HG03442 (cell line): ENCODE measurements around the gene ZNF746.
A peak's percentile ranks its signal among the peaks of the same experiment; 100 is the strongest.
"Not testable (repeated sequence)": the region's sequence is repeated elsewhere in the genome, so short reads cannot be mapped to it uniquely, and the experiment has no call there.

ENCODE experiments used
- ATAC-seq: cut with Tn5 transposase; IDR thresholded peaks from one replicate; pipeline ENCODE4 v1.9.1; 2021; ENCODE audit warnings: mild to moderate bottlenecking, moderate library complexity; ENCODE audit not compliant: unreplicated experiment

Gene ZNF746

DNA sequence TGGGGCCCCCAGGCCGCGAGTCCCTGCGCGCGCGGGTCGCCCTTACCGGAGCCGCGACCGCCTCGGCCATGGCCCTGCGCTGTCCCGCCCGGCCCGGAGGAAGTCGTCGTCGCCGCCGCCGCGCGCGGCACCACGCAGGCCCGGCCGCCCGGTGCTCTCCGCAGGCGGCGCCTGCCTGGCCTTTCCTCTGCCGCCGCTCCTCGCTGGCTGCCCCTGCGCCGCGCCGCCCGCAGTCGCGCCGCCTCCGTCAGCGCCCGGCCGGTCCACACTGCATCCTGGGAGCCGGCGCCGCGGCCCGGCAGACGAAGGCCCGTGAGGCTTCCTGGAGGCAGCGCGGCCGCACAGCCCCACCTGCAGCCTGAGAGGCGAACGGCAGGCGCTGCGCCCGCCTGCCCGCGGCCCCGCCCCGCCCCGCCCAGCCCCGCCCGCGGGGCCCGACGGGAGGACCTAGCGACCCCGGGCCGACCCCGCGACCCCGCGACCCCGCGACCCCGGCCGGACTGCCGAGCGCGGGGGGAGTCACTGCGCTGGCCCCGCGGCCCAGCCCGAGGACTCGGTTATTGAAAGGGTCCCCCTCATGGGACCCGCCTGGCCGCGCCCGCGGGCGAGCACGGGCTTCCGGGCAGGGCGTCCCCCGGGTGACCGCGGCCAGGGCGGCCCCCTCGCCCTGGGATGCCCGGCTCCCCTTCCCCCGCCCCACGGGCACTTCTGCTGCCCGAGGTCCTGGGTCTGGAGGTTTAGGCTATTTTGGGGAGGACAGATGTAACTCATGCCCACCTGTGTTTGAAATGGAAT, at the start of gene ZNF746:
Gene ZNF746 (minus strand): TSS at position 343 of the 795 bp plus-strand sequence. CDS start 273 bp downstream, at position 70.
- ATAC-seq = peak; percentile 91

DNA sequence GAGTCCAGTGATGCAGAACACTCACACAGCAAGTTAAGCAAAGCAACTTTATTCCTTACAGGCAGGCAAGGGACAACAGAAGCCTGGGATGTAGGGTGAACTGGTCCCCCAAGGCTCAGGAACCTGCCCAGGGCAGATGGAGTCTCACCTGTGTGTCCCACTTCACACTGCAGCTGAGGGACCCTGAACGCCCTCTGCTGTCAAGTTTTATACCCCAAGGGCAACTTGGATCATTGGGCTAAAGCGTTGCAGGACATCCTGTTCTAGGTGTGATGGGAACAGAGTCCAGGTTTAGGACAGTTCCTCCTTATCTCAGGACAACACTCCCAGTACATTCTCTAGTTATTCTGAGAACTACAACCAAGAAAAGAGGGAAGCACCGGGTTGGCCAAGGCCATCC, 49.5 kb upstream of the ZNF746 start:
- no peak for ATAC-seq

DNA sequence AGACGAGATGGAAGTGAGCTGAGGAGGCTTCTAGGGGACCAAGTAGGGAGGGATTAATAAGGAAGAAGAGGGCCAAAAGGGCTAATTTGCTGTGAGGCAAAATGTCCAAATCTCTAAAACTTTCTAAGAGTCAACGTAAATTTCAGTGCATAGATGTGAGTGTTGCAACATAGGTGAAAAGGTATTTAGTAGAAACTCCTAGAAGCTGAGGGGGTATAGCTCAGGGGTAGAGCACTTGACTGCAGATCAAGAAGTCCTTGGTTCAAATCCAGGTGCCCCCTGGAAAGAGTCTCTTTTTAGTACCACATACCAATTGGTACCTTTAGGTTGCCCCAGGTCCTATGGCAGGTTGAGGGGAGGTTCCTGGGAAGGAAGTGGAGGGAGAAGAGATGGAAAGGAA, 48.7 kb upstream of the ZNF746 start:
- no peak for ATAC-seq

DNA sequence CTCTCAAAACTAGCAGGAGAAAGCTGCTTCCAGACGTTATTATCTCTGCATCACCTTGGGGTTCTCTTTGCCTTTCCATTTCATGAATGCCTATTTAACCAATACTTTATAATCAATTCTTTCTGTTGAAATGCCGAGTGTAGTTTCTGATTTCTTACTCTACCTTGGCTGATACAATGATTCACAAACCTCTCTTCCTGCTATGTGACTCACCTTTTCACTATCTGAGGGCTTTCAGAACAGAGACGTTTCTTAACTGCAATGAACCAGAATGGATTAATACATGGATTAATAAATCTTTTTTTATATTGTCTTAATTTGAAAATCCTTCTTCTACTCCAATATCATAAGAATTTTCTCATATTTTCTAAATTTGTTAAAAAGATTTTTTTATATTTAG, 46.4 kb upstream of the ZNF746 start:
- ATAC-seq = no peak

DNA sequence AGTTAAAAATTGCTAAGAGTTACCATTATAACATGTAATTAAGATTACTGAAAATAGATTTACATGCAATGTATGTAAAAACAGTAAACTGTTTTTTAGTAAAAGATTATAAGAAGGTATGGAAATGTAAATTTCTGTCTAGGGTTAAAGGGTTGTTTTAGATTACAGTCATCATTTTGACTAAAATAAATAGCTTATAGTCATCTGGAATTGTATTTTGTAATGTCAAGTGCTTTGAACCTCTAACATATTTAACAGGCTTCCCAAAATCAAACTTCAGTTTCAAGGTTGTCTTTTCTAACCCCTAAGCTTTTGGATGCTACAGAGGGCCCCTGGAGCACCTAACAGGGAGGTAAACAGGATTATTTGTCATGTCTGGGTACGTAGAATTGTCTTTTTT, 35.0 kb upstream of the ZNF746 start:
- ATAC-seq = no peak

DNA sequence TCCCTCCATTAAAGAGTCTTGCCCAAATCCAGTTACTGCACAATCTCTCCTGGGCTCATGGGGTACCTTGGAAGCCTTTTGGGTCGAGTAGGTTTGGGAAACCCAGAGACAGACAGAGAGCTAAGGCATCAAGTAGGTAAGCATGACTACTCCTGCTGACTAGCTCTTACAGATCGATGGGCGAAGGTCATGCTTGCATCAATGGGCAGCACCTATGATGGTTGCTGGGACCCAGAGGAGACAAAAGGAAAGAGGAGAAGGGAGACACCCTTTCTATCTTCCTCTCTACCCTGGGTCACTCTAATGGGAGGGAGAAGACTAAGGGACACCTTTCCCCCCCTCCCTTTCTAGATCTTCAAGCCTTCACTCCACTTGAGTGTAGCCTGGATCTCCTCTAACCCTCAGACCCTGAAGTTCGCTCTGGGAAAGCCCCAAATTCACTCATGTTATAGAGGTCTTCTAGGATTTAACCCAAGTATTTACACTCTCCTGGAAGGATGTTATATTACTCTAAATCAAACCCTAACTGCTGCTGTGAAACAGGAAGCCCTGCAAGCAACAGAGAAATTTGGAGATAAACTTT, 31.6 kb upstream of the ZNF746 start:
- no peak for ATAC-seq

DNA sequence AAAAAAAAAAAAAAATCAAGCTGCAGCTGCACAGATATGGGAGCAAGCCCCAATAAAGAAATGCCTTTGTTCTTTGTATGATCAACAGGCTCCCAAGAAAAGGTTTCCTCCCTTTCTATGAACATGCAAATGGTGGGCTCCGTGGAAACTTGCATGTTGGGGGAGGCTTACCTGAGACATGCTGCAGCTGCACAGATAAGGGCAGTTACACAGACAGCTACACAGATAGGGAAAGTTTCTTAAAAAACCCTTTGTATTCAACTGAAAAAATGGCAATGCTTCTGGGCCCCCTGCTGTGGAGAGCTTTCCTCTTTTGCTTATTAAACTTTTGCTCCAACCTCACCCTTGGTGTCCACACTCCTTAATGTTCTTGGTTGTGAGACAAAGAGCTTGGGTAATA, 29.8 kb upstream of the ZNF746 start:
- ATAC-seq = no peak

DNA sequence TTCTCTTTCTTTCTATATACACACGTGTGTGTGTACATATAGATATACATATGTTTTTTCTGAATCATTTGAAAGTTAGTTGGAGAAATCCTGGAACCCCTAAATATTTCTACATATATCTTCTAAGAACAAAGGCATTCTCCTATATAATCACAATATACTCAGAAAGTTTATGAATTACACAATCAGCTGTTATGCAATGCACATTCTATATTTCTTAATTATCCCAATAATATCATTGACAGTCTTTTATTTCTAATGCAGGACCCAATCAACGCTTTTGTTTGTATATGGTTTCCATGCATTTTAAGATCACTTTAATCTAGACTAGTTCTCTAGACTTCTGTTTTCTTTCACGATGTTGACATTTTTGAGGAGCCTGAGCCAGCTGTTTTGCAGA, 27.7 kb upstream of the ZNF746 start:
- ATAC-seq = no peak

DNA sequence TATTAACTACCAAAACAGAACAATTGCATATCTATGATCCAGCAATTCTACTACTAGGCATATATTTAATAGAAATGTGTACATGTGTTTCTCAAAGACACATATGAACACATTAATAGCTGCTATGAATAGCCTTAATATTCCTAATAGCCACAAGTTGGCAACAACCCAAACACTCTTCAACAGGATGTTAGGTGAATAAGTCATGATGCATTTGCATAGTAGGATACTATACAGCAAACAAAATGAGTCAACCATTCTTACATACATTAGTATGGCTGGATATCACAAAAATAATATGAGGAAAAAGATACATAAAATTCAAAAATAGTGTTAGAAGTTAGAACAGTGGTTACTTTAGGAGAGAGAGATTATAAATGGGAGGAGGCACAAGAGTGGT, 26.8 kb upstream of the ZNF746 start:
- no peak for ATAC-seq

DNA sequence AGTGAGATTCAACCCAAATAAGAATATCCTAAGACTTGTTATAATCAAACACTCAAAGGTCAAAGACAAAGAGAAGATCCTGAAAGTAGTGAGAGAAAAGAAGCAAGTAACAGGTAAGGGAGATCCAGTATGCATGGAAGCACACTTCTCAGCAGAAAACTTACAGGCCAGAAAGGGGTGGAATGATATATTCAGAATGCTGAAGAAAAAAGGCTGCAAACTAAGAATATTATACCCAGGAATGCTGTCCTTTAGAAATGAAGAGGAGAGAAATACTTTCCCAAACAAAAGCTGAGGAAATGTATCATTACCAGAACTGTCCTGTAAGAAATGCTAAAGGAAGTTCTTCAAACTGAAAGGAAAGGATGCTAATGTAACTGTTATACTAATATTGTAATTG, 12.6 kb upstream of the ZNF746 start:
- no peak for ATAC-seq

DNA sequence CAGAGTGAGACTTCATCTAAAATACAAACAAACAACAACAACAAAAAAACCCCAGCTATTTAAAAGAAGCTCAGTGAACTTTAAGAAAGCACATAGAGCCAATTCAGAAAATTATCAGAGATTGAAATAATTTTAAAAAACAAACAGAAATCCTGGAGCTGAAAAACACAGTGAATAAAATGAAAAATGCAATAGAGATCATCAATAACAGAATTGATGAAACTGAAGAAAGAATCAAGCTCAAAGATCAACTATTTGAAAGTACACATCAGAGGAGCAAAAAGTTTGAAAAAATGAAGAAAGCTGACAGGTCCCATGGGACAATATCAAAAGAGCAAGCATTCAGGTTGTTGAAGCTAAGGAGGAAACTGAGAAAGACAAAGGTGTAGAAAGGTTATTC, 12.2 kb upstream of the ZNF746 start:
- no peak for ATAC-seq

DNA sequence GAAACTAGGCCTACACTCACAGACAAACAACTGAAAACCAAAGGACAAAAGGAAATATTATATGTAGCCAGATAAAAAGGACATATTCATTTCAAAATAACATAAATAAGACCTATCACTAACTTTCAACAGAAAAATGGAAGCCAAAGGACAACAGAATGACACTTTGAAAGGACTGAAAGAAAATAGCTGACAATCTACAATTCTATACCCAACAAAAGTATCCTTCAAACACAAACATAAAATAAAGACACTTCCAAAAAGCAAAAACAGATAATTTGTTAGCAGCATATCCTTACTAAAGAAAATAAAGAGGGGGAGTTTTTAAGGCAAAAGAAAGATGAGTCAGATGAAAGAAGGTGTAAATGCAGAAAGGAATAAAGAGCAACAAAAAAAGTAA, 7.9 kb upstream of the ZNF746 start:
- no peak for ATAC-seq

DNA sequence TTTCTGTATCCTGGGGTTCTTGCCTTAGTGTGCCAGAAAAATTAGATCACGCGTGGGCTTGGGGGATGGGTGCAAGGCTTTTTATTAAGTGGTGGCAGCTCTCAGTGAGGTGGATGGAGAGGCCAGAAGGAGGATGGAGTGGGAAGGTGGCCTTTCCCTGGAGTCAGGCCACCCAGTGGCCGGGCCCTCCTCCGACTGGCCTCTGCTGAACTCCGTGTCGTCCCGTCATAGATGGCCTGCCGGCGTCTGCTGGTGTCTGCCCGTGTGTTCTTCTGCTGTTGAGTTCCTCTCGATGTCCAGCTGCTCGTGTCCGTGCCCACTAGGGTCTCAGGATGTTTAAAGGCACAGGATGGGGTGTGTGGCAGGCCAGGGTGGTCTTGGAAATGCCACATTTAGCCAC, 4.0 kb upstream of the ZNF746 start:
- ATAC-seq = no peak

DNA sequence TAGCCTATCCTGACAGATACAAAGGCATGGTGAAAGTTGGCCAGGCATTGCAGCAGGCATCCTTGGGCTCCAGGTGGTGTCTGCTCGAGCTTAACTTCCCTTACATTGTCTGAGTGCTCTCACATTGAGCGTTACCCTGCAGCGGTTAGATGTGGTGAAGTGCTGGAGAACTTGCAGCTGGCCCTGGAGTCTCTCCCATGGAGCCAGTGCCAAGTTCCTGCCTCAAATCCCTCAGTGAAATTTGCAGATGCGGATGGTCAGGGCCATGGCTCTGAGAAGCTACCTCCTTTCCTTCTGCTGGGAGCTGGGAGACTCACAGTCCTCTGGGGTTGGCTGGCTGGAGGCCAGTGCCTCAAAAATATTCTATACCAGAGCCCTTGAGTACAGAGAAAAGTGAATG, 3.3 kb upstream of the ZNF746 start:
- ATAC-seq = no peak

DNA sequence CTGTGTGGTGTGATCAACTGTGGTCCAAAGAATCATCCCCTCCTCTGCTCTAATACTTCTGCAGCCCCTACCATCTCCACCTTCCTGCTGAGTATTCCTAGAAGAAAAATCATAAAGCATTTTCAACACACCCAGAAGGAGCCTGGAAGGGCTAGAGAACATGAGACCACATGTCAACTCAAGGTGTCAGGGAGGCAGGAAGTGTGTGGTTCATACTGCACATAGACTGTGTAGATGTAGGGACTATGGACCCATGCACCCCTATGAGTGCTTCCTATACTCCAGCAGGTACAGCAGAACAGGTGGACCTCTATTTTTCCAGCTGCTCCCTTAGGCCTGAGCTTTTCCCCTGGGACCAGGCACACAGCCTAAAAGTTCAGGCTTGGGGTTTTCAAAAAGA, 2.6 kb upstream of the ZNF746 start:
- no peak for ATAC-seq

DNA sequence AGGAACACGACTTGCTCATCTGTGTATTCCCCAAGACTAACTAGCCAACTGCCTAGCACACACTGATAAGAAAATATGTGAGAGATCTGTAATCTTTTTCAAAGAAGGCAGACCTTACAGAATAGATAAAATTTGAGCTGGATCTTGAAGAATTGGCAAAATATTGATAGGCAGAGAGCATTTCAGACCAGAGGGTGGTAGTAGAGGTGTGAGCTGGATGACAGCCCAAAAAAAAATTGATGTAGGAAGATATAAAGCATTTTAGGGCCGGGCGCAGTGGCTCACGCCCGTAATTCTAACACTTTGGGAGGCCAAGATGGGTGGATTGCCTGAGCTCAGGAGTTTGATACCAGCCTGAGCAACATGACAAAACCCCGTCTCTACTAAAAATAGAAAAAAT, 1.2 kb upstream of the ZNF746 start:
- no peak for ATAC-seq

DNA sequence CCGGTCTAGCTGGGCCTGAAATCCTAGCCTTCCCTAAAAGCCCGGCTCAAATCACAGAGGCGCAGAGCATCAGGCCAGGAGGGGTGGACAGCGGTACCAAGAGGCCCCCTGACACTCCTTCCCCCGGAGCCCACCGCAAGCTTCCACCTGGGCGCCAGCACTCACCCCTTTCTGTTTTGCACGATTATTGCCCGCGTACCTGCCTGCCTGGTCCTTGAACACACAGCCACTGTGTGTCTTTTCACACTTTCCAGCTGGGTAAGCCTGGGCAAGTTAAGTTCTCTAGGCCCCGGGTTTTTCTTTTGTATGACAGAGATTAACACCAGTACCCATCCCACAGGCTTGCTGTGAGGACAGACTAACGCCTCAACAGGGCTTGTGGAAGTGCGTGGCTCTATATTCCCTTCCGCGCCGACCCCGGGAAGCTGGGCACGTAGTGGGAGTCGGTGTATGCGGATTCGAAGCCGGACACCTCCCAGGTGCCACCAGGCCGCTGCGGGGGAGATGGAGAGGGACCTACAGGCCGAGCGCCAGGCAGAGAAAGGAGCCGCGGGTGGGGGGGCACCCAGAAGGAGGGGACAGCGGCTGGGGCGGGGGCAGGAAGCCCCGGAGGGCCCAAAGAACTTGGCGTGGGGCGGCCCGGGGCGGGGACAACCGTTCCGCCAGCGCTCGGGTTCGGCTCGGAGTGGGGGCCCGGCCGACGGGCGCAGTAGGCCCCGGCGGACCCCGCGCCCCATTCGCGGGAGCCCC, 792 bp downstream of the ZNF746 start:
- ATAC-seq = peak; percentile 28

DNA sequence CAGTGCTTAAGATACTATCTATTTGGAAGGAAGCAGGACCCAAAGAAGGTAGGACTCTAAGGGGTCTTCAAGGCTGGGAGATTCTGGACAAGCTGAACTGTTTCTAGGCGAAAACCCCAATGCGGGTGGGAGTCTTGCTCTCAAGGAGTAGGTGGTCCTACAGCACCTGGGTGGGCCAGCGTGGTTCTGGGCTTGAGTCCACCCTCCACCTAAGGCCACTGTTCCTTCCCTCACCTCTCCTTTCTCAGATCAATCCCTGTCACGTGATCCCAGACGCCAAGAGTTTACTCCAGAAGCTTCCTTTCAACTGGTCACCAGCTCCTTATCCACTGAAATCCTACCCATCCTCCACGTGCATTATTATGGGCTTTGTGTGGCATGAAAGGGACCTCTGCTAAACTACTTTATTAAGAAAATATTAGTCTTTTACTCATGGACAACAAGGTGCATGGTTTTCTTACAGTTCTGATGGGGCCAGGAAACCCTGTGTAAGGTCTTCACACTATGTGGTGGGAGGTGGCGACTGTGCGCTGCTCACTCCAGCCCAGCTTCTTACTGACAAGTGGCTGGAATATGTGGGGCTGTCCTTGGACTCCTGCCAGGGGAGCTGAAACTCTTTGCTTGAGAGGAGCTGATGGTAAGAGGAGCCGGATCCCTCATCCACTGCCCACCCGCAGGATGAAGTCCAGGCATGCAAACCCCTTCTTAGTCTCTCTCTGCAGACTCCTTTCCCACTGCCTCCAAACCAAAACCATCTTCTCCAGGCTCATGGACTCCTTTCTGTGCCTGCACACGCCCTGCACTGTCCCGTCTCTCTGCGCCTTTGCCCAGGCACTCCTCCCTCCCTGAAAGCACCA, 1.6 kb downstream of the ZNF746 start:
- ATAC-seq = no peak

DNA sequence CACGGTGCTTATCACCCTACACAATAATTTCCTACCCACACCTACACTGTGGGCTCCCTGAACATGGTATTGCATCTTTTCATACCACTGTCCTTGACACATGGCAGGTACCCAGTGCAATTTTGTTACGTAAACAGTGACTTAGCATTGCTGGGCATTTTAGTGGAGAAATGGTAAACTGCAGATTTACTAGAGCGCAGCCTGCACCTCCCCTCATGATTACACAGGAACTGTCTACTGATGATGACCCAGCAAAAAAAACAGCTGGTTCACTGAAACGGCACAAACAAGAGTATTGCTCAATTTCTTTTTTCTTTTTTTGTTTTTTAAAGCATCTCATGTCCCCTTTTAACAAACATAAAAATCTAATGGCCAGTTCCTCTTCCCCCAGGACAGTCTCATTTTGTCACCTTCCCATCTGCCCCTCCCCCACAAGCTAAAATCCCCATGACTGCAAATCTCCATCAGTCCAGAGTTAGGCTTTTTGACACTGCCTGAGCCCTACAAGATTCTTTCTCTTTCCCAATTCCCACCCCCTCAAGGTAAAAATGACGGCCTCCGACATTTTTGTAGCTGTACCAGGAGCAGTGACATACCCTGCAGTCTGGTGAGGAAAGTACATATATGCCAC, 2.8 kb downstream of the ZNF746 start:
- no peak for ATAC-seq

DNA sequence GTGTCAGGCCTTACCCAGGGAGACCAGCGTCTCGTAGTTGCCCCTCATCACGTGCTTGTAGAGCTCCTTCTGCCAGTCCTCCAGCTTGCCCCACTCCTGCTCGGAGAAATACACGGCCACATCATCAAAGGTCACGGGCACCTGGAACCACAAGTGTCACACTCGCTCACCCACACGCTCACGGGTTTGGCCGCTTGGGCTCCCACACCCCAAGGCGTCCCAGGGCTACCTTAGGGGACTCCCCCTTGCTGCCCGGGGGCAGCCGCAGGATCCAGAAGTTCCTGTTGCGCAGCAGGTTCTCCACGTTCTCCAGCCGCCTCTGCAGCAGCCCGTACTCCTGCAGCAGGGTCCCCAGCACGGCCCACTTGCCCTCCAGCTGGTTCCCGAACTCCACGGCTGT, 3.6 kb downstream of the ZNF746 start:
- not testable (repeated sequence) for ATAC-seq

DNA sequence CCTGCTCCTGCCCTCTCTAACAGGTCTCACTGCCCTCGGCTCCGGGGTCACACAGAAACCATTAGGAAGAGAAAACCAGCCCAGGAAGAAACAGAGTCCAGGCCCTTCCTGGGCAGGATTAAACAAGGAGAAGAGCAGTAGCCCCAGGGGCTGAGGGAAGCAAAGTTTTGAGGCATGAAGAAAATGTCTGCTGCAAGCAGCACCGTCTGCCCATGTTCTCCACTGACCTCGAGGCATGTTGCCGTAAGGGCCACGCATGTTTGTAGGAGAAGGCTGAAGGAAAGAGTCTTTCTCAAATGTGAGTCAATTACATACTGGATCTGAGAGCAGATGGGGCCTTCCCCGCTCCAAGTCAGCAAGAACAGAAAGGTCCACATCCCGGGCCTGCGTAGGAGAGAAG, 4.2 kb downstream of the ZNF746 start:
- no peak for ATAC-seq
